OCI-LY1 (cell line): ENCODE results near the gene ESR1.

ENCODE experiments used
- EZH2 ChIP-seq: fragments of 200-600 bp; sonication (generic), shearing (Covaris generic); IDR thresholded peaks from 2 replicates; pipeline ENCODE4 v1.8.0; 2017; ENCODE audit warnings: borderline replicate concordance, mixed run types, mild to moderate bottlenecking, antibody characterized with exemption, low read length, moderate library complexity, mixed read lengths
- TF ChIP-seq, protein P1 (sequence below): fragments of 200-600 bp; sonication (generic), shearing (Covaris generic); IDR thresholded peaks from 2 replicates; pipeline ENCODE4 v1.5.1; 2017; ENCODE audit warnings: mild to moderate bottlenecking, antibody characterized with exemption, low read length, moderate library complexity, mixed read lengths

GRCh38 chr6:151763938-151764680, 43.4 kb upstream of the ESR1 start:
- TF ChIP-seq, protein P1, sequence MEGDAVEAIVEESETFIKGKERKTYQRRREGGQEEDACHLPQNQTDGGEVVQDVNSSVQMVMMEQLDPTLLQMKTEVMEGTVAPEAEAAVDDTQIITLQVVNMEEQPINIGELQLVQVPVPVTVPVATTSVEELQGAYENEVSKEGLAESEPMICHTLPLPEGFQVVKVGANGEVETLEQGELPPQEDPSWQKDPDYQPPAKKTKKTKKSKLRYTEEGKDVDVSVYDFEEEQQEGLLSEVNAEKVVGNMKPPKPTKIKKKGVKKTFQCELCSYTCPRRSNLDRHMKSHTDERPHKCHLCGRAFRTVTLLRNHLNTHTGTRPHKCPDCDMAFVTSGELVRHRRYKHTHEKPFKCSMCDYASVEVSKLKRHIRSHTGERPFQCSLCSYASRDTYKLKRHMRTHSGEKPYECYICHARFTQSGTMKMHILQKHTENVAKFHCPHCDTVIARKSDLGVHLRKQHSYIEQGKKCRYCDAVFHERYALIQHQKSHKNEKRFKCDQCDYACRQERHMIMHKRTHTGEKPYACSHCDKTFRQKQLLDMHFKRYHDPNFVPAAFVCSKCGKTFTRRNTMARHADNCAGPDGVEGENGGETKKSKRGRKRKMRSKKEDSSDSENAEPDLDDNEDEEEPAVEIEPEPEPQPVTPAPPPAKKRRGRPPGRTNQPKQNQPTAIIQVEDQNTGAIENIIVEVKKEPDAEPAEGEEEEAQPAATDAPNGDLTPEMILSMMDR, result peak; percentile 76
- no peak for TF ChIP-seq EZH2
